Hepatic stellate cell (primary cell): ENCODE results near the gene OXSR1.
"Not testable (repeated sequence)": the region's sequence is repeated elsewhere in the genome, so short reads cannot be mapped to it uniquely, and the experiment has no call there.

Experiments used
- DNase-seq: peaks from one replicate; pipeline ENCODE4 v3.0.0; 2011; ENCODE audit warnings: low spot score

OXSR1 gene

GRCh38 chr3:38142959-38143358 is 22.4 kb upstream of the OXSR1 start:
- DNase-seq = no peak

- DNase-seq = no peak
These were observed 21.8 kb upstream of the OXSR1 start for GRCh38 chr3:38143511-38143910.

GRCh38 chr3:38146504-38146903 is 18.8 kb upstream of the OXSR1 start:
- no peak for DNase-seq

- no peak for DNase-seq
These were observed 17.9 kb upstream of the OXSR1 start for GRCh38 chr3:38147421-38147820.

GRCh38 chr3:38148311-38148882 is 16.9 kb upstream of the OXSR1 start:
- no peak for DNase-seq

- DNase-seq = no peak
These were observed 15.6 kb upstream of the OXSR1 start for GRCh38 chr3:38149708-38150107.

GRCh38 chr3:38150780-38151528 is 14.4 kb upstream of the OXSR1 start:
- no peak for DNase-seq

- no peak for DNase-seq
These were observed 13.6 kb upstream of the OXSR1 start for GRCh38 chr3:38151667-38152265.

- DNase-seq = no peak
These were observed 12.7 kb upstream of the OXSR1 start for GRCh38 chr3:38152609-38153008.

- no peak for DNase-seq
These were observed 12.1 kb upstream of the OXSR1 start for GRCh38 chr3:38153221-38153620.

GRCh38 chr3:38154033-38154494 is 11.3 kb upstream of the OXSR1 start:
- DNase-seq = no peak

- DNase-seq = no peak
These were observed 10.6 kb upstream of the OXSR1 start for GRCh38 chr3:38154625-38155255.

GRCh38 chr3:38155825-38156224 is 9.5 kb upstream of the OXSR1 start:
- no peak for DNase-seq

GRCh38 chr3:38157117-38157516 is 8.2 kb upstream of the OXSR1 start:
- no peak for DNase-seq

GRCh38 chr3:38157595-38157994 is 7.7 kb upstream of the OXSR1 start:
- no peak for DNase-seq

- no peak for DNase-seq
These were observed 6.9 kb upstream of the OXSR1 start for GRCh38 chr3:38158472-38158871.

GRCh38 chr3:38160704-38161103 is 4.6 kb upstream of the OXSR1 start:
- DNase-seq = not testable (repeated sequence)

GRCh38 chr3:38163117-38163840 is 2.1 kb upstream of the OXSR1 start:
- no peak for DNase-seq

GRCh38 chr3:38163841-38164642 is 1.3 kb upstream of the OXSR1 start:
- DNase-seq = no peak

- DNase-seq = no peak
These were observed 740 bp upstream of the OXSR1 start for GRCh38 chr3:38164643-38164951.

- DNase-seq = peak; percentile 63
These were observed 518 bp downstream of the OXSR1 start for GRCh38 chr3:38165722-38166387.
